Measurements from ENCODE around the gene CFL1. TPM values are rescaled to one million over a fixed set of nuclear protein-coding genes. Genes with fewer than 3 reads are reported as not detected.

Gene CFL1
- total and polyA plus RNA-seq, 2 of the 8 experiments (the other 6 are each of a cell fraction or from before 2014, with no cell fraction given), result 1,252 to 1,365 TPM

- no peak overlapping the region for H3K56ac ChIP-seq (replicated peaks; ENCODE audit: insufficient read length, low read depth, low read length)
- H4K8ac ChIP-seq (ENCODE audit: extremely low read depth, insufficient read depth, low read length), result no peak overlapping the region
- no peaks in the 10 kb centered on the region for H3K4me1 ChIP-seq (replicated peaks in 1 of 4; ENCODE audit: control insufficient read depth in 3 of 4, insufficient read depth in 4 of 4, low read length in 3 of 4)
- CTCF ChIA-PET (ENCODE audit: partially characterized antibody), result interaction anchor here (0.6 to 19.6 kb wide), 11 partner anchors 10 to 131 kb away, joined by 3 to 347 read pairs (median 4); partner anchors contain the start of genes AP5B1, KAT5 and OVOL1
- no peak overlapping the region for H2BK15ac ChIP-seq (ENCODE audit: low read length)
- H3K23ac ChIP-seq (ENCODE audit: insufficient read length), result no peak overlapping the region
- H3K27me3 ChIP-seq (replicated peaks in 1 of 4; ENCODE audit: control insufficient read depth in 3 of 4, extremely low read depth in 1 of 4, insufficient read depth in 3 of 4, low read length in 3 of 4), result no peaks in the 10 kb centered on the region; a peak in 1 of 7 replicates
- POLR2A ChIA-PET (ENCODE audit: partially characterized antibody), result interaction anchor here (0.8 to 2.0 kb wide), 6 partner anchors 10 to 103 kb away, joined by 3 to 9 read pairs (median 4); partner anchors contain the start of genes RNASEH2C and SNX32
- H3K36me3 ChIP-seq (ENCODE audit: control insufficient read depth in 2 of 4, insufficient read depth in 4 of 4, low read length in 3 of 4), result no peaks in the 10 kb centered on the region
- H2BK120ac ChIP-seq (replicated peaks; ENCODE audit: low read depth, low read length), result no peak overlapping the region
- H3K9me3 ChIP-seq (ENCODE audit: insufficient read depth in 2 of 2, low read depth in 1 of 2, low read length in 1 of 2), result no peaks in the 10 kb centered on the region
- H3K79me1 ChIP-seq (ENCODE audit: low read depth, low read length), result no peaks in the 10 kb centered on the region
- H3K18ac ChIP-seq (ENCODE audit: extremely low read depth, low read length), result no peak overlapping the region
- no peaks in the 10 kb centered on the region for H3K79me2 ChIP-seq (ENCODE audit: control insufficient read depth in 1 of 2, insufficient read depth in 2 of 2, low read length in 2 of 2)
- 0 out of 2 replicates have a peak, but pooled peaks cover under 1% of the 10 kb centered on the region for H3K23me2 ChIP-seq (ENCODE audit: low read depth, low read length)
- no peak overlapping the region for H2AK5ac ChIP-seq (ENCODE audit: low read depth, low read length)
- H4K5ac ChIP-seq (ENCODE audit: insufficient read length, low read depth, low read length), result no peak overlapping the region
- H4K20me1 ChIP-seq (replicated peaks in 1 of 2; ENCODE audit: control insufficient read depth in 1 of 2, insufficient read depth in 2 of 2, low read length in 2 of 2), result no peaks in the 10 kb centered on the region
- H3K9ac ChIP-seq (replicated peaks in 1 of 4; ENCODE audit: extremely low read depth in 1 of 4, low read depth in 3 of 4, low read length in 3 of 4), result no peak overlapping the region
- no peak overlapping the region for H3K4me3 ChIP-seq (ENCODE audit: extremely low read depth in 1 of 4, insufficient read depth in 2 of 4, low read depth in 3 of 4, low read length in 4 of 4)
- H2AFZ ChIP-seq (ENCODE audit: low read length), result no peak overlapping the region
- no peak overlapping the region for H2BK5ac ChIP-seq (ENCODE audit: low read depth, low read length)
- H2BK12ac ChIP-seq (ENCODE audit: low read depth, low read length), result no peak overlapping the region
- FAIRE-seq (no peak), DNase-seq (ENCODE audit: low read depth in 1 of 2, low spot score in 2 of 2) (no peak)
- 90 to 100% methylated on average over 2 to 15 of the region's 15 CpGs for WGBS, 2 experiments (ENCODE audit: extremely low coverage in 1 of 2, insufficient coverage in 1 of 2, insufficient read length in 1 of 2, insufficient replicate concordance in 2 of 2, low coverage in 1 of 2, low lambda C conversion rate in 2 of 2, missing lambda C conversion rate in 1 of 2)
- H3K27ac ChIP-seq (ENCODE audit: low read depth, low read length), result no peak overlapping the region
- H2BK20ac ChIP-seq (ENCODE audit: low read length), result no peak overlapping the region
- no peak overlapping the region for H3K4me2 ChIP-seq (ENCODE audit: insufficient read depth in 1 of 2, low read depth in 2 of 2, low read length in 2 of 2)
- H4K91ac ChIP-seq (replicated peaks; ENCODE audit: insufficient read length, low read length), result no peak overlapping the region
- no peak overlapping the region for H3K14ac ChIP-seq (ENCODE audit: insufficient read length)
- H3K4ac ChIP-seq (replicated peaks; ENCODE audit: insufficient read length, low read depth, low read length), result no peak overlapping the region
- TF ChIP-seq TEAD4 (IDR thresholded peaks at IDR 0.05; ENCODE audit: low read depth, low read length), result no peak
- no peak for TF ChIP-seq SIN3A (conservative IDR thresholded peaks at IDR 0.05 in 1 of 2, IDR thresholded peaks at IDR 0.05 in 1 of 2; ENCODE audit: low read depth in 1 of 2, low read length in 2 of 2)
- no peak for TF ChIP-seq NANOG (IDR thresholded peaks at IDR 0.05; ENCODE audit: insufficient read depth, low read depth, low read length, poor library complexity, severe bottlenecking)
- TF ChIP-seq CBX5 (IDR thresholded peaks at IDR 0.05; ENCODE audit: low read depth, low read length), result no peak
- no peak for TF ChIP-seq RFX5 (IDR thresholded peaks at IDR 0.05; ENCODE audit: borderline replicate concordance, low read depth, low read length)
- no peak for TF ChIP-seq NRF1 (IDR thresholded peaks at IDR 0.05; ENCODE audit: low read depth, low read length)
- no peak for TF ChIP-seq FOSL1 (IDR thresholded peaks at IDR 0.05; ENCODE audit: insufficient read depth, low read depth, low read length)
- TF ChIP-seq, protein P1, sequence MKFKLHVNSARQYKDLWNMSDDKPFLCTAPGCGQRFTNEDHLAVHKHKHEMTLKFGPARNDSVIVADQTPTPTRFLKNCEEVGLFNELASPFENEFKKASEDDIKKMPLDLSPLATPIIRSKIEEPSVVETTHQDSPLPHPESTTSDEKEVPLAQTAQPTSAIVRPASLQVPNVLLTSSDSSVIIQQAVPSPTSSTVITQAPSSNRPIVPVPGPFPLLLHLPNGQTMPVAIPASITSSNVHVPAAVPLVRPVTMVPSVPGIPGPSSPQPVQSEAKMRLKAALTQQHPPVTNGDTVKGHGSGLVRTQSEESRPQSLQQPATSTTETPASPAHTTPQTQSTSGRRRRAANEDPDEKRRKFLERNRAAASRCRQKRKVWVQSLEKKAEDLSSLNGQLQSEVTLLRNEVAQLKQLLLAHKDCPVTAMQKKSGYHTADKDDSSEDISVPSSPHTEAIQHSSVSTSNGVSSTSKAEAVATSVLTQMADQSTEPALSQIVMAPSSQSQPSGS (IDR thresholded peaks at IDR 0.05; ENCODE audit: low read length), result no peak
- TF ChIP-seq CTBP2 (IDR thresholded peaks at IDR 0.05; ENCODE audit: borderline replicate concordance, insufficient read depth, insufficient read length, low read length), result no peak
These were observed 35.0 kb downstream of the CFL1 start for GRCh38 chr11:65822776-65823528.

Data from H1 (cell line).